WTC11 (cell line): ENCODE data around the gene STEAP1B. TPM values are rescaled to one million over a fixed set of nuclear protein-coding genes. Genes with fewer than 3 reads are reported as not detected.
A peak's percentile ranks its signal among the peaks of the same experiment; 100 is the strongest.

Experiments
- ATAC-seq: fragments of 200-7000 bp; cut with Tn5 transposase; 2 replicates; pipeline ENCODE4 v1.10.0; 2021; ENCODE audit warnings: mild to moderate bottlenecking, moderate library complexity
- CTCF ChIA-PET: fragments of 300-600 bp; sonication (Branson Sonifier 250); formaldehyde crosslinking; loops from one replicate; lab custom pipeline; 2021; ENCODE audit warnings: antibody characterized with exemption; lab: Charles Lee
- POLR2A ChIA-PET: fragments of 350-600 bp; sonication (Branson Sonifier 250); formaldehyde crosslinking; loops from one replicate; lab custom pipeline; 2021; ENCODE audit warnings: antibody characterized with exemption; lab: Charles Lee
- DNase-seq: peaks from one replicate; pipeline ENCODE4 v3.0.0; 2021; ENCODE audit warnings: low spot score
- H3K27ac Mint-ChIP-seq: 2 replicates; pipeline ENCODE4 v1.8.0; 2021; ENCODE audit warnings: mixed read lengths
- H3K27me3 Mint-ChIP-seq: 2 replicates; pipeline ENCODE4 v1.8.0; 2021; ENCODE audit warnings: low read depth, mild to moderate bottlenecking, moderate library complexity, mixed read lengths
- H3K36me3 Mint-ChIP-seq: 2 replicates; pipeline ENCODE4 v1.8.0; 2021; ENCODE audit warnings: mixed read lengths
- H3K4me1 Mint-ChIP-seq: 2 replicates; pipeline ENCODE4 v1.8.0; 2022; ENCODE audit warnings: mixed read lengths
- H3K4me3 Mint-ChIP-seq: 2 replicates; pipeline ENCODE4 v1.8.0; 2021; ENCODE audit warnings: mild to moderate bottlenecking, moderate library complexity, mixed read lengths
- H3K9me3 Mint-ChIP-seq: 2 replicates; pipeline ENCODE4 v1.8.0; 2021; ENCODE audit warnings: mixed read lengths
- EMX1 ChIP-seq: fragments of 250-450 bp; sonication (Bioruptor Pico); IDR thresholded peaks from 2 replicates; pipeline ENCODE4 v1.8.0; 2021; ENCODE audit warnings: mild to moderate bottlenecking
- FOXJ3 ChIP-seq: sonication (generic); formaldehyde crosslinking; IDR thresholded peaks from 2 replicates; pipeline ENCODE4 v1.9.0; 2021; ENCODE audit warnings: missing genetic modification reagents, mild to moderate bottlenecking, borderline replicate concordance
- GABPB1 ChIP-seq: sonication (generic); formaldehyde crosslinking; IDR thresholded peaks from 2 replicates; pipeline ENCODE4 v1.8.1; 2023; ENCODE audit warnings: mild to moderate bottlenecking, missing genetic modification reagents
- GRHL2 ChIP-seq: fragments of 250-450 bp; sonication (Bioruptor Pico); IDR thresholded peaks from 2 replicates; pipeline ENCODE4 v1.8.0; 2022; ENCODE audit warnings: mild to moderate bottlenecking, moderate library complexity; ENCODE audit not compliant: insufficient replicate concordance, severe bottlenecking
- JAZF1 ChIP-seq: fragments of 250-450 bp; sonication (Bioruptor Pico); IDR thresholded peaks from 2 replicates; pipeline ENCODE4 v1.9.0; 2021; ENCODE audit warnings: moderate library complexity, mild to moderate bottlenecking, inconsistent platforms
- JUN ChIP-seq: sonication (generic); formaldehyde crosslinking; IDR thresholded peaks from 2 replicates; pipeline ENCODE4 v1.8.0; 2023; ENCODE audit warnings: mild to moderate bottlenecking, missing genetic modification reagents
- KAT7 ChIP-seq: sonication (generic); formaldehyde crosslinking; IDR thresholded peaks from 2 replicates; pipeline ENCODE4 v1.8.1; 2023; ENCODE audit warnings: missing genetic modification reagents, mild to moderate bottlenecking, borderline replicate concordance
- NR3C1 ChIP-seq: sonication (generic); formaldehyde crosslinking; conservative IDR thresholded peaks from 2 replicates; pipeline ENCODE4 v1.8.1; 2023; ENCODE audit warnings: low read depth, mild to moderate bottlenecking, missing genetic modification reagents
- ZBTB21 ChIP-seq: sonication (generic); formaldehyde crosslinking; IDR thresholded peaks from 2 replicates; pipeline ENCODE4 v1.8.1; 2023; ENCODE audit warnings: mild to moderate bottlenecking, missing genetic modification reagents, borderline replicate concordance
- ZNF219 ChIP-seq: sonication (generic); formaldehyde crosslinking; IDR thresholded peaks from 2 replicates; pipeline ENCODE4 v1.8.0; 2023; ENCODE audit warnings: missing genetic modification reagents, mild to moderate bottlenecking, borderline replicate concordance
- ZNF671 ChIP-seq: fragments of 250-450 bp; sonication (Bioruptor Pico); IDR thresholded peaks from 2 replicates; pipeline ENCODE4 v1.8.0; 2021; ENCODE audit warnings: mild to moderate bottlenecking
- total RNA-seq: library from RNA; stranded (reverse); gene quantifications from 3 replicates; pipeline ENCODE4 v1.2.3, GENCODE V29; 2021
- TF ChIP-seq, protein P1 (sequence below): sonication (generic); formaldehyde crosslinking; IDR thresholded peaks from 2 replicates; pipeline ENCODE4 v1.8.0; 2022; ENCODE audit warnings: missing genetic modification reagents
- TF ChIP-seq, protein P2 (sequence below): fragments of 200-600 bp; IDR thresholded peaks from 2 replicates; pipeline ENCODE4 v1.8.0; 2022; ENCODE audit warnings: antibody characterized with exemption
- TF ChIP-seq, protein P3 (sequence below): sonication (generic); formaldehyde crosslinking; IDR thresholded peaks from 2 replicates; pipeline ENCODE4 v1.8.1; 2023; ENCODE audit warnings: mild to moderate bottlenecking, missing genetic modification reagents
- TF ChIP-seq, protein P4 (sequence below): fragments of 250-450 bp; sonication (Bioruptor Pico); IDR thresholded peaks from 2 replicates; pipeline ENCODE4 v1.8.0; 2021; ENCODE audit warnings: mild to moderate bottlenecking
- TF ChIP-seq, protein P5 (sequence below): sonication (generic); formaldehyde crosslinking; IDR thresholded peaks from 2 replicates; pipeline ENCODE4 v1.8.1; 2022; ENCODE audit warnings: mild to moderate bottlenecking, missing genetic modification reagents, moderate library complexity, borderline replicate concordance
- TF ChIP-seq, protein P6 (sequence below): sonication (generic); formaldehyde crosslinking; IDR thresholded peaks from 2 replicates; pipeline ENCODE4 v1.8.0; 2023; ENCODE audit warnings: missing genetic modification reagents, mild to moderate bottlenecking, borderline replicate concordance
- TF ChIP-seq, protein P7 (sequence below): fragments of 250-450 bp; sonication (Bioruptor Pico); IDR thresholded peaks from 2 replicates; pipeline ENCODE4 v1.9.0; 2021; ENCODE audit warnings: moderate library complexity, mild to moderate bottlenecking, inconsistent platforms, borderline replicate concordance

The STEAP1B gene
- total RNA-seq, 1 experiment from 2014 or later, result 5.5 TPM

DNA sequence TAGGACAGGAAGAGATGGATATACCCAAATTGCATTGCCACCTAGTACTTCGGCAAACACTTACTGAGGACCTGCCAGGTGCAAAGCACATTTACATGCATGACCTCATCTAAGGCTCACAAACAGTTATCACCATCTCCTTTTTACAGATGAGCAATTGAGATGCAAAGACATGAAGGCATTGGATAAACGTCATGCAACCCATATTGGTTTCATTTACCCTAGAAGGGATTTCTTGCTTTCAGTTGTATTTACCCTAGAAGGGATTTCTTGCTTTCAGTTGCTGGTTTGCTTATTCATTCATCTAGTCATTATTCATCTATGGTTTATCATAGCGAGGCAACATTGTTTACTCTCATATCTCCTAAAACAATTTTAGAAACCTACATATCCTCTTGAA is 52.2 kb downstream of the STEAP1B start:
- Mint-ChIP-seq H3K36me3 (no peaks in the 10 kb centered on the region), H3K27me3 (no peaks in the 10 kb centered on the region), H3K9me3 (no peaks in the 10 kb centered on the region), H3K27ac (no peak overlapping the region), H3K4me1 (peaks cover 38% of the 10 kb centered on the region), H3K4me3 (no peak overlapping the region)
- ATAC-seq, result no peak
- CTCF ChIA-PET, result no interaction called here
- no peak for TF ChIP-seq EMX1 (CRISPR knock-in tag)
- TF ChIP-seq, protein P1, sequence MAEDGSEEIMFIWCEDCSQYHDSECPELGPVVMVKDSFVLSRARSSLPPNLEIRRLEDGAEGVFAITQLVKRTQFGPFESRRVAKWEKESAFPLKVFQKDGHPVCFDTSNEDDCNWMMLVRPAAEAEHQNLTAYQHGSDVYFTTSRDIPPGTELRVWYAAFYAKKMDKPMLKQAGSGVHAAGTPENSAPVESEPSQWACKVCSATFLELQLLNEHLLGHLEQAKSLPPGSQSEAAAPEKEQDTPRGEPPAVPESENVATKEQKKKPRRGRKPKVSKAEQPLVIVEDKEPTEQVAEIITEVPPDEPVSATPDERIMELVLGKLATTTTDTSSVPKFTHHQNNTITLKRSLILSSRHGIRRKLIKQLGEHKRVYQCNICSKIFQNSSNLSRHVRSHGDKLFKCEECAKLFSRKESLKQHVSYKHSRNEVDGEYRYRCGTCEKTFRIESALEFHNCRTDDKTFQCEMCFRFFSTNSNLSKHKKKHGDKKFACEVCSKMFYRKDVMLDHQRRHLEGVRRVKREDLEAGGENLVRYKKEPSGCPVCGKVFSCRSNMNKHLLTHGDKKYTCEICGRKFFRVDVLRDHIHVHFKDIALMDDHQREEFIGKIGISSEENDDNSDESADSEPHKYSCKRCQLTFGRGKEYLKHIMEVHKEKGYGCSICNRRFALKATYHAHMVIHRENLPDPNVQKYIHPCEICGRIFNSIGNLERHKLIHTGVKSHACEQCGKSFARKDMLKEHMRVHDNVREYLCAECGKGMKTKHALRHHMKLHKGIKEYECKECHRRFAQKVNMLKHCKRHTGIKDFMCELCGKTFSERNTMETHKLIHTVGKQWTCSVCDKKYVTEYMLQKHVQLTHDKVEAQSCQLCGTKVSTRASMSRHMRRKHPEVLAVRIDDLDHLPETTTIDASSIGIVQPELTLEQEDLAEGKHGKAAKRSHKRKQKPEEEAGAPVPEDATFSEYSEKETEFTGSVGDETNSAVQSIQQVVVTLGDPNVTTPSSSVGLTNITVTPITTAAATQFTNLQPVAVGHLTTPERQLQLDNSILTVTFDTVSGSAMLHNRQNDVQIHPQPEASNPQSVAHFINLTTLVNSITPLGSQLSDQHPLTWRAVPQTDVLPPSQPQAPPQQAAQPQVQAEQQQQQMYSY (CRISPR knock-in tag), result no peak
- TF ChIP-seq ZBTB21 (CRISPR knock-in tag), result no peak
- TF ChIP-seq JUN (CRISPR knock-in tag), result no peak
- TF ChIP-seq NR3C1, result no peak
- no peak for TF ChIP-seq JAZF1 (CRISPR knock-in tag)
- no peak for TF ChIP-seq ZNF671 (CRISPR knock-in tag)
- TF ChIP-seq, protein P2, sequence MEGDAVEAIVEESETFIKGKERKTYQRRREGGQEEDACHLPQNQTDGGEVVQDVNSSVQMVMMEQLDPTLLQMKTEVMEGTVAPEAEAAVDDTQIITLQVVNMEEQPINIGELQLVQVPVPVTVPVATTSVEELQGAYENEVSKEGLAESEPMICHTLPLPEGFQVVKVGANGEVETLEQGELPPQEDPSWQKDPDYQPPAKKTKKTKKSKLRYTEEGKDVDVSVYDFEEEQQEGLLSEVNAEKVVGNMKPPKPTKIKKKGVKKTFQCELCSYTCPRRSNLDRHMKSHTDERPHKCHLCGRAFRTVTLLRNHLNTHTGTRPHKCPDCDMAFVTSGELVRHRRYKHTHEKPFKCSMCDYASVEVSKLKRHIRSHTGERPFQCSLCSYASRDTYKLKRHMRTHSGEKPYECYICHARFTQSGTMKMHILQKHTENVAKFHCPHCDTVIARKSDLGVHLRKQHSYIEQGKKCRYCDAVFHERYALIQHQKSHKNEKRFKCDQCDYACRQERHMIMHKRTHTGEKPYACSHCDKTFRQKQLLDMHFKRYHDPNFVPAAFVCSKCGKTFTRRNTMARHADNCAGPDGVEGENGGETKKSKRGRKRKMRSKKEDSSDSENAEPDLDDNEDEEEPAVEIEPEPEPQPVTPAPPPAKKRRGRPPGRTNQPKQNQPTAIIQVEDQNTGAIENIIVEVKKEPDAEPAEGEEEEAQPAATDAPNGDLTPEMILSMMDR, result no peak
- TF ChIP-seq GABPB1, result no peak
- POLR2A ChIA-PET, result no interaction called here
- DNase-seq, result no peak

DNA sequence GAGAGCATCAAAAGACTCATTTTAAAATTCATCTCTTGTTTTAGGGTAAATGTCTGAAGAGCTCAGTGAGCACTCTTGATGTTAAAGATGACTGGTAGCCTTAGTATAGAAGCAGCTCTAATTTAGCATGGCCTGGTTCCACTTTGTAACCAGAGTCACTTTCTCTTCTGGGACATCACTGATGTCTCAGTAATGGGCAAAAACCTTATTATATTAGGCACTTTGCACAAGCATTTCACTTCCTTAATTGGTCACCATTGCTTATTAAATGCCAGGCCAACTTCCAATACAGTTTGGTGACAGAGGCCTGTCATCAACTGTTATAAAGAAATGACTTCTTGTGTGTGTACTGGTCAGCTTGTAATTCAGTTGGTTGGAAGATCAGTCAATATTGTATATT is 53.0 kb downstream of the STEAP1B start:
- H3K9me3 Mint-ChIP-seq, result no peaks in the 10 kb centered on the region

DNA sequence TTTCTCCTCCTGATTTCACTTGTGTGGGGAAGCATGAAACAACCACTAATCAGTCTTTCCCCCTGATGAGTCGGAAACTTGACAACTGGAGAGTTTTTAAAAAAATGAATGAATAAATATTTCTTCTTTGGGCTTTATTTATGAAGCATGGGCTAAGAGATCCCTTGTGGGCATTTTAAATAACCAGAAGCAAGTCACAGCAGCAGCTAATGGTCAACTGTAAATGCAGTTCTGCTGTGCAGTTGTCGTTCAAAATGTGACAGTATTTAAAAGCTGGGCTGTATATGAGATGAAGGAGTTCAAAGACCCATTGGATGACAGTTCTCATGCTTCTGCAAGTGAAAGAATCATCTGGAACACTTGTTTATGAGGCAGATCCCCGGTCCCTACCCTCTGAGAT is 54.1 kb downstream of the STEAP1B start:
- H3K27me3 Mint-ChIP-seq, result no peaks in the 10 kb centered on the region
- TF ChIP-seq, protein P3, sequence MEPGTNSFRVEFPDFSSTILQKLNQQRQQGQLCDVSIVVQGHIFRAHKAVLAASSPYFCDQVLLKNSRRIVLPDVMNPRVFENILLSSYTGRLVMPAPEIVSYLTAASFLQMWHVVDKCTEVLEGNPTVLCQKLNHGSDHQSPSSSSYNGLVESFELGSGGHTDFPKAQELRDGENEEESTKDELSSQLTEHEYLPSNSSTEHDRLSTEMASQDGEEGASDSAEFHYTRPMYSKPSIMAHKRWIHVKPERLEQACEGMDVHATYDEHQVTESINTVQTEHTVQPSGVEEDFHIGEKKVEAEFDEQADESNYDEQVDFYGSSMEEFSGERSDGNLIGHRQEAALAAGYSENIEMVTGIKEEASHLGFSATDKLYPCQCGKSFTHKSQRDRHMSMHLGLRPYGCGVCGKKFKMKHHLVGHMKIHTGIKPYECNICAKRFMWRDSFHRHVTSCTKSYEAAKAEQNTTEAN (CRISPR knock-in tag), result no peak
- TF ChIP-seq, protein P4, sequence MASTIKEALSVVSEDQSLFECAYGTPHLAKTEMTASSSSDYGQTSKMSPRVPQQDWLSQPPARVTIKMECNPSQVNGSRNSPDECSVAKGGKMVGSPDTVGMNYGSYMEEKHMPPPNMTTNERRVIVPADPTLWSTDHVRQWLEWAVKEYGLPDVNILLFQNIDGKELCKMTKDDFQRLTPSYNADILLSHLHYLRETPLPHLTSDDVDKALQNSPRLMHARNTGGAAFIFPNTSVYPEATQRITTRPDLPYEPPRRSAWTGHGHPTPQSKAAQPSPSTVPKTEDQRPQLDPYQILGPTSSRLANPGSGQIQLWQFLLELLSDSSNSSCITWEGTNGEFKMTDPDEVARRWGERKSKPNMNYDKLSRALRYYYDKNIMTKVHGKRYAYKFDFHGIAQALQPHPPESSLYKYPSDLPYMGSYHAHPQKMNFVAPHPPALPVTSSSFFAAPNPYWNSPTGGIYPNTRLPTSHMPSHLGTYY (CRISPR knock-in tag), result no peak
- TF ChIP-seq FOXJ3 (CRISPR knock-in tag), result no peak
- TF ChIP-seq, protein P5, sequence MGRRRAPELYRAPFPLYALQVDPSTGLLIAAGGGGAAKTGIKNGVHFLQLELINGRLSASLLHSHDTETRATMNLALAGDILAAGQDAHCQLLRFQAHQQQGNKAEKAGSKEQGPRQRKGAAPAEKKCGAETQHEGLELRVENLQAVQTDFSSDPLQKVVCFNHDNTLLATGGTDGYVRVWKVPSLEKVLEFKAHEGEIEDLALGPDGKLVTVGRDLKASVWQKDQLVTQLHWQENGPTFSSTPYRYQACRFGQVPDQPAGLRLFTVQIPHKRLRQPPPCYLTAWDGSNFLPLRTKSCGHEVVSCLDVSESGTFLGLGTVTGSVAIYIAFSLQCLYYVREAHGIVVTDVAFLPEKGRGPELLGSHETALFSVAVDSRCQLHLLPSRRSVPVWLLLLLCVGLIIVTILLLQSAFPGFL (CRISPR knock-in tag), result no peak
- TF ChIP-seq GRHL2 (CRISPR knock-in tag), result no peak
- no peak for TF ChIP-seq ZNF219
- TF ChIP-seq, protein P6, sequence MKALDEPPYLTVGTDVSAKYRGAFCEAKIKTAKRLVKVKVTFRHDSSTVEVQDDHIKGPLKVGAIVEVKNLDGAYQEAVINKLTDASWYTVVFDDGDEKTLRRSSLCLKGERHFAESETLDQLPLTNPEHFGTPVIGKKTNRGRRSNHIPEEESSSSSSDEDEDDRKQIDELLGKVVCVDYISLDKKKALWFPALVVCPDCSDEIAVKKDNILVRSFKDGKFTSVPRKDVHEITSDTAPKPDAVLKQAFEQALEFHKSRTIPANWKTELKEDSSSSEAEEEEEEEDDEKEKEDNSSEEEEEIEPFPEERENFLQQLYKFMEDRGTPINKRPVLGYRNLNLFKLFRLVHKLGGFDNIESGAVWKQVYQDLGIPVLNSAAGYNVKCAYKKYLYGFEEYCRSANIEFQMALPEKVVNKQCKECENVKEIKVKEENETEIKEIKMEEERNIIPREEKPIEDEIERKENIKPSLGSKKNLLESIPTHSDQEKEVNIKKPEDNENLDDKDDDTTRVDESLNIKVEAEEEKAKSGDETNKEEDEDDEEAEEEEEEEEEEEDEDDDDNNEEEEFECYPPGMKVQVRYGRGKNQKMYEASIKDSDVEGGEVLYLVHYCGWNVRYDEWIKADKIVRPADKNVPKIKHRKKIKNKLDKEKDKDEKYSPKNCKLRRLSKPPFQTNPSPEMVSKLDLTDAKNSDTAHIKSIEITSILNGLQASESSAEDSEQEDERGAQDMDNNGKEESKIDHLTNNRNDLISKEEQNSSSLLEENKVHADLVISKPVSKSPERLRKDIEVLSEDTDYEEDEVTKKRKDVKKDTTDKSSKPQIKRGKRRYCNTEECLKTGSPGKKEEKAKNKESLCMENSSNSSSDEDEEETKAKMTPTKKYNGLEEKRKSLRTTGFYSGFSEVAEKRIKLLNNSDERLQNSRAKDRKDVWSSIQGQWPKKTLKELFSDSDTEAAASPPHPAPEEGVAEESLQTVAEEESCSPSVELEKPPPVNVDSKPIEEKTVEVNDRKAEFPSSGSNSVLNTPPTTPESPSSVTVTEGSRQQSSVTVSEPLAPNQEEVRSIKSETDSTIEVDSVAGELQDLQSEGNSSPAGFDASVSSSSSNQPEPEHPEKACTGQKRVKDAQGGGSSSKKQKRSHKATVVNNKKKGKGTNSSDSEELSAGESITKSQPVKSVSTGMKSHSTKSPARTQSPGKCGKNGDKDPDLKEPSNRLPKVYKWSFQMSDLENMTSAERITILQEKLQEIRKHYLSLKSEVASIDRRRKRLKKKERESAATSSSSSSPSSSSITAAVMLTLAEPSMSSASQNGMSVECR (CRISPR knock-in tag), result no peak
- TF ChIP-seq, protein P7, sequence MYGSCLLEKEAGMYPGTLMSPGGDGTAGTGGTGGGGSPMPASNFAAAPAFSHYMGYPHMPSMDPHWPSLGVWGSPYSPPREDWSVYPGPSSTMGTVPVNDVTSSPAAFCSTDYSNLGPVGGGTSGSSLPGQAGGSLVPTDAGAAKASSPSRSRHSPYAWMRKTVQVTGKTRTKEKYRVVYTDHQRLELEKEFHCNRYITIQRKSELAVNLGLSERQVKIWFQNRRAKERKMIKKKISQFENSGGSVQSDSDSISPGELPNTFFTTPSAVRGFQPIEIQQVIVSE, result no peak
- TF ChIP-seq JUN (CRISPR knock-in tag), result no peak

More for the DNA sequence above, 53.0 kb downstream of the STEAP1B start:
- Mint-ChIP-seq H3K36me3 (no peaks in the 10 kb centered on the region), H3K27ac (no peak overlapping the region), H3K27me3 (no peaks in the 10 kb centered on the region), H3K4me3 (no peak overlapping the region)
- ATAC-seq (no peak), DNase-seq (no peak)
- POLR2A ChIA-PET, result interaction anchor here (0.6 kb wide), 1 partner anchor 258 kb away, joined by 3 read pairs; no protein-coding TSS in a partner anchor
- TF ChIP-seq KAT7 (CRISPR knock-in tag), result no peak
- TF ChIP-seq, all 79 proteins: peak for 0
- CTCF ChIA-PET, result no interaction called here
- peaks cover 39% of the 10 kb centered on the region for H3K4me1 Mint-ChIP-seq

More for the DNA sequence above, 54.1 kb downstream of the STEAP1B start:
- Mint-ChIP-seq H3K36me3 (no peaks in the 10 kb centered on the region), H3K4me3 (no peak overlapping the region), H3K27ac (peak overlapping the region; percentile 79), H3K9me3 (no peaks in the 10 kb centered on the region), H3K4me1 (peaks cover 37% of the 10 kb centered on the region)
- ATAC-seq (no peak), DNase-seq (no peak)
- POLR2A ChIA-PET, result interaction anchor here (1.2 kb wide), 1 partner anchor 11 kb away, joined by 3 read pairs; no protein-coding TSS in a partner anchor
- CTCF ChIA-PET, result interaction anchor here (0.6 to 1.5 kb wide), 6 partner anchors 14 to 737 kb away, joined by 3 to 12 read pairs (median 3); no protein-coding TSS in a partner anchor
